ENCODE data around the gene ASTN2. TPM values are rescaled to one million over a fixed set of nuclear protein-coding genes. Genes with fewer than 3 reads are reported as not detected.

ASTN2 gene
- total and polyA plus RNA-seq, 2 donors (not counting 3 experiments of a cell fraction or from before 2014, with no cell fraction given) = 1.0 to 1.9 TPM

- DNase-seq (ENCODE audit: low read depth, low spot score) = no peak
- no peaks in the 10 kb centered on the region for H3K4me1 ChIP-seq (ENCODE audit: control insufficient read depth, extremely low read depth, insufficient read depth, low read length)
- POLR2A ChIA-PET = no interaction called here
- H3K4me2 ChIP-seq (ENCODE audit: insufficient read depth, low read length) = no peak overlapping the region
- no peaks in the 10 kb centered on the region for H3K27me3 ChIP-seq (ENCODE audit: control insufficient read depth in 2 of 2, insufficient read depth in 2 of 2, low read length in 2 of 2)
- H2AFZ ChIP-seq (ENCODE audit: low read depth, low read length) = no peak overlapping the region
- H4K20me1 ChIP-seq (replicated peaks; ENCODE audit: control insufficient read depth, extremely low read depth, insufficient read depth, low read length) = no peaks in the 10 kb centered on the region
- no peaks in the 10 kb centered on the region for H3K36me3 ChIP-seq (ENCODE audit: control insufficient read depth in 2 of 2, extremely low read depth in 1 of 2, insufficient read depth in 2 of 2, low read length in 2 of 2)
- intact Hi-C loops (cut with micrococcal nuclease) (no loop called here), dilution Hi-C loops (cut with MboI; ENCODE audit: extremely low pct_ligation_motif_present, low sequenced_read_pairs) (no loop called here)
- FAIRE-seq = no peak
- no peak overlapping the region for H3K4me3 ChIP-seq (replicated peaks in 1 of 3; ENCODE audit: insufficient read depth in 1 of 3, low read depth in 1 of 3, low read length in 3 of 3)
- TF ChIP-seq CTCF (IDR thresholded peaks at IDR 0.05; ENCODE audit: extremely low read depth in 1 of 2, insufficient read depth in 1 of 2, low read depth in 1 of 2, low read length in 2 of 2) (no peak), EZH2 (IDR thresholded peaks at IDR 0.05; ENCODE audit: borderline replicate concordance, low read depth, low read length, severe bottlenecking) (no peak), MYC (IDR thresholded peaks at IDR 0.05; ENCODE audit: low read depth, low read length) (no peak), FOS (IDR thresholded peaks at IDR 0.05; ENCODE audit: borderline replicate concordance, insufficient read depth, low read length) (no peak), POLR2AphosphoS5 (IDR thresholded peaks at IDR 0.05; ENCODE audit: insufficient read depth, low read depth, low read length) (no peak), POLR2A (IDR thresholded peaks at IDR 0.05; ENCODE audit: low read depth, low read length) (no peak), JUN (IDR thresholded peaks at IDR 0.05; ENCODE audit: borderline replicate concordance, insufficient read depth, insufficient read length, low read depth) (no peak), MAX (IDR thresholded peaks at IDR 0.05; ENCODE audit: insufficient read depth, insufficient read length) (no peak), GATA2 (IDR thresholded peaks at IDR 0.05; ENCODE audit: insufficient read depth, insufficient read length, low read depth, low read length) (no peak)
- no TSS peak for BruUV-seq (replicated peaks)
- H3K27ac ChIP-seq (ENCODE audit: insufficient read depth, low read depth, low read length) = no peak overlapping the region
- H3K9me3 ChIP-seq (replicated peaks; ENCODE audit: control insufficient read depth, insufficient read depth, low read length) = no peaks in the 10 kb centered on the region
- H3K79me2 ChIP-seq (ENCODE audit: control insufficient read depth, insufficient read depth, low read length) = no peaks in the 10 kb centered on the region
- no peaks in the 10 kb centered on the region for H3K9me1 ChIP-seq (replicated peaks; ENCODE audit: control insufficient read depth, extremely low read depth, insufficient read depth, low read length)
- no peak overlapping the region for H3K9ac ChIP-seq (replicated peaks; ENCODE audit: extremely low read depth, insufficient read depth, low read length)
- CTCF ChIA-PET = no interaction called here
Measured at GRCh38 chr9:116435706-116436105, 979.2 kb downstream of the ASTN2 start.

All from endothelial cell of umbilical vein (primary cell).